Inferior parietal cortex (tissue), 1 donor: ENCODE data around the gene FAM171A2.
A peak's percentile ranks its signal among the peaks of the same experiment; 100 is the strongest.

ENCODE experiments used
- DNase-seq: peaks from one replicate; pipeline ENCODE4 v3.0.0-alpha.2; 2016; ENCODE audit errors: extremely low spot score

FAM171A2 gene

GRCh38 chr17:44323359-44324091 is 40.1 kb downstream of the FAM171A2 start:
- DNase-seq: no peak

DNA sequence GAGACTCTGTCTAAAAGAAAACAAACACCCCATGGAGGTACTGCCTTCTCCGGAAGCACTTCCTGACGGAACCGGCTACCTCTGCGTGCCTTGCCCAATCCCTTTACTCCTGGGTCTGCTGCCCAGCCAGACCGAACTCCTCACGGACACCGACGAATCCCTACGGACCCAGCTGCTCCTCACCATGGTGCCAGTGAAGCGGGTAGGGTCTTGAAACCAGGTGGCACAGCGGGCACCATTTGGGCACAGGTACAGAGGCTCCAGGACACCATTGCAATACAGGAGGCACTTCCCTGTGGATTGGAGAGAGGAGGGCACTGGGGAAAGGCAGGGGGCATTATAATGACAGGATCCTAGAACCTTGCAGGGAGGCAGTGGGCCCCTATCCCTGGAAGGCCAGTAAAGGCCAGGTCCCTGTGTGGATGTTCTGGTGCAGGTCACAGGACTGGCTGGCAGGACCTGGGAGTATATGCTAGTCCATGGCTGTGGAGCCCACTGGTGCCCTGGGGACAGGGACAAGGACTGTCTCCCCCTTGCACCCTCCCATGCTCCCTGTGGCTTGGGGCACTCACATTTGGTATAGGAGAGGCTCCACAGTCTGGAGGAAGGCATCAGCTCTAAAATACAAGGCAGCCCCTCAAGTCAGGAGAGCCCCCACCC is 41.3 kb downstream of the FAM171A2 start:
- DNase-seq: no peak

GRCh38 chr17:44321246-44322120 is 42.2 kb downstream of the FAM171A2 start:
- no peak for DNase-seq

- DNase-seq: no peak
These were observed 43.6 kb downstream of the FAM171A2 start for GRCh38 chr17:44320066-44320465.

GRCh38 chr17:44318077-44318892 is 45.4 kb downstream of the FAM171A2 start:
- DNase-seq: no peak

DNA sequence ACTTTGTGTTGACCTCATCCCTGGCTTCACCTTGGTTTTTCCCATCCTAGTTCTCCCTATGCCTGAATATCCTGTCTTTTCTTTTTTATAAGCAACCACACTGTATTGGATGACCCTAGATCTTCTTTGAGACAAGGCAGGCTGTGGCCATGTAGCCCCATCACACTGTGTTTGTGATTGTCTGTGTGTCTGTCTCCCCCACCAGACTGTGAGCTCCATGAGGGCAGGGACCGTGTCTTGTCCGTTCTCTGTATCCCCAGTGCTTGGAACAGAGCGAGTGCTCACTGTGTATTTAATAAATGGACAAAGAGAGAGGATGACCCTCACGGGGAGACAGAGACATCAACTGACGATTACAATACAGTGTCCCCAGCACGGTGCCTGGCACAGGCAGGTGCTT is 46.1 kb downstream of the FAM171A2 start:
- no peak for DNase-seq

DNA sequence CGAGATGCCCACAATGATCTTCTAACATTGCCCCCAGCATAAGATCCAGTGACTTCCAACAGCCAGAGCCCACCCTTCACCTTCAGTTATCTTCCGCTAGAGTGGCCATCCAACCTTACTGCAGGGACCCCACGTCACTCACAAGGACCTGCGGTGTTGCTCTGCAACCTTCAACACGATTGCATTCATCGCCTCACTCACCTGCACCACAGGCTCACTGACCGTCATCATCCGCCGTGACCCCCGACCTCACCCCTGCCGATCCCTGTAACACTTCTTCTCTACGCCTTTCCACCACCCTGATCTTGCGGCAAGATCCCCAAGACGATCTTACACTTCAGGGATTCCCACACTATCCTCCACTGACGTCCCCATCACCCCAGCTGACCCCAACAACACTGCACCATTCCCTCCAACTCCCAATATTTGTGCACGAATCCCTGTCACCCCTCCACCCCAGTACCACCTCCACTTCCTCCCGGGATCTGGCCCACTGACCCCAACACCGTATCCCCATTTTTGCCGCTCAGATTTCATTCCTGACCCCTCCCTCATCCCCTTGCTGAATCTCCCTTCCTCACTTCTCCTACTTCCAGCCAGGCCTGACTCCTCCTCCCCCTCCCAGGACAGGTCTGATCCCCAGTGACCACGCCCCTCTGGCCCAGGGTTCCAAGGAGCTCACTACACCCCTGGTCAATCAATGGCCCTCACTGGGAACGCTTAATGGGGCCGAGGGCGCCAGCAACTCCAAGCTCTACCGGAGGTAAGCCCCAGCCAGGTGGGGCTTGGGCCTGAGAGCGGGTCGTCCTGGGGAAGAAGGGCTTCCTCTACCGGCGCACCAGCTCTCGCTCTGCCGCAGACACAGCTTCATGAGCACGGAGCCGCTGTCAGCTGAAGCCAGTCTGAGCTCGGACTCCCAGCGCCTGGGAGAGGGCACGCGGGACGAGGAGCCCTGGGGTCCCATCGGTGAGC is 47.6 kb downstream of the FAM171A2 start:
- DNase-seq: no peak

GRCh38 chr17:44314869-44315661 is 48.6 kb downstream of the FAM171A2 start:
- no peak for DNase-seq

DNA sequence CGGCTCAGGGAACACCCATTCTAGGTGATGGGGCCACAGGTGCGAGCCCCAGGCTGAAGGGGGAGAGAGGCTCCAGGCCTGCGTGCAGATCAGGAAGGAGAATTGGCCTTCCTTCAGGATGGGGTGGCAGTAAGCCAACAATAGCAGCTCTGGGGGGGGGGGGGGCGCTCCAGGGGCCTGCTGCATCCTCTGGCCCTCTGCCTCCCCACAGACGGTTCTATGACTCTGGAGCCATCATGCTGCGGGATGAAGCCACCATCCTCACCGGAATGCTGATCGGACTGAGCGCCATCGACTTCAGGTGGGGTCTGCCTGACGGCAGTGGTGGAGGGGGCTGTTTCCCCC is 49.2 kb downstream of the FAM171A2 start:
- no peak for DNase-seq

DNA sequence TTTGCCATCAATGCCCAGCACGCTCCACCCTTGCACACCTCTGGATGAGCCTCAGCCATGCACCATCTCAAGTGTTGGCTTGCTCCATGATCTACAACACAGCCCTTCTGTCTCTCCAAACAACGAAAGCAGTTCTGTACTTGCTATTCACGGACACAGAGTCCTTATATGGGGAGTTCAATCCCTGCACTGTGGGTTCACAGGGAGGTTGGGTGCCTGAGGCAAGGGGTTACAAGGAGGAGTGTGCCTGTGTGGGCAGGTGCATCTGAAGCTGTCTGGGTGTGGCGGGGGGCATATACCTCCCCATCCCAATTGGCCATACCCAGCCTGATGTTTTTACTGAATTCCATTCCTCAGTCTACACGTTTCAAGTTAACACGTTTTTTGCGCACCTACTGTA is 49.6 kb downstream of the FAM171A2 start:
- DNase-seq: no peak

- no peak for DNase-seq
These were observed 51.1 kb downstream of the FAM171A2 start for GRCh38 chr17:44312396-44313104.

GRCh38 chr17:44311562-44312181 is 52.0 kb downstream of the FAM171A2 start:
- DNase-seq: no peak

- DNase-seq: no peak
These were observed 52.9 kb downstream of the FAM171A2 start for GRCh38 chr17:44310609-44311376.

DNA sequence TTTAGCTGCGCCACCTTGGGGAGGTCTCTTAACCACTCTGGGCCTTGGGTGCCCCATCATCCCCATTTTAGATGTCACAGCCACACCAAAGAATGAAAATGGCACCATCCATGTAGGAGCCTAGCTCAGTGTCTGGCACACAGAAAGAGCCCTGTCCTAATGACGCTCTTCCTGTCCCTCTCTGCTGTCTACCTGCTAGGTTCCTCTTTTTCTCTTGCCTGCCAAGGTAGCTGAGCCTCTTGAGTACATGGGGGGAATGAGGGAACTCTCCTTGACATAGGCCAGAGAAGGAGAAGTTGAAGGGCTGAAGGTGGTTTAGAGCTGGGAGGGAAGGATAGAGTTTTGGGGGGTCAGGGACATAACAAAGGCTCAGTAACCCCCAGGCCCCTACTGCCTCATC is 53.5 kb downstream of the FAM171A2 start:
- DNase-seq: no peak

DNA sequence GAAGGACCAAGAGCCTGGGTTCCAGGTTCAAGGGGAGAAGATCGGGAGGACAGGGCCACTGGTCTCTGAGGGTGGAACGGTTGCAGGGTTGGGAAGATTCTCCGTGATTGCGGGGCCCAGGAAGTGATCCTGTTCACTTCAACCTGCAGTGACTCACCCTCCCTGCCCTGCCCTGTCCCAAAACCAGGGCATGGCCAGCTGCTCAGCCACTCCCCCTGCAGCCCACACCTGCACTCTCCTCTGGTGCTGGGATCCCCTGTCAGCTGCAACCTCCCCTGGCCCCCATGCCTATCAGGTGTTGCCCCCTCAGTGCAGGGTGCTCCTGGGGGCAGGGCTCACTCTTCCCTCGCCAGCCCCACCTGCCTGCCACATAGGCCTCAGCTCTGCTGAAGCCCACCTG is 54.2 kb downstream of the FAM171A2 start:
- DNase-seq: no peak

DNA sequence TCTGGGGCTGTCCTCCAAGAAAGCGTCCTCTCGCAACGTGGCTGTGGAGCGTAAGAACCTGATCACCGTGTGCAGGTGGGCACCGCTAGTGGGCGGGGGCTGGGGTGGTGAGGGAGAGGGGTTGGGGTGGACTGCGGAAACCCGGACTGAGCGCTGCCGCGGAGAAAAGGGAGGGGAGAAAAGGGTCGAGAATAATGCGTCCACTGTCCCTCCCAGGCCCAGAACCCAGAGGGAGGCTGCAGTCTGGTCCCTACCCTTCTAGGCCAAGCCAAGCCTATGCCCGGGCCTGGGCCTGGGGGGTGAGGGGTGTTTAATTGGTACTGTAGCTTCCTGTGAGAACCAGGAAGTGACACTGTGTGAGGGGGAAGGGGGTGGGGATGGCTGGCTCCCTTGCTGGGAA is 54.8 kb downstream of the FAM171A2 start:
- DNase-seq: no peak

GRCh38 chr17:44308320-44308818 is 55.3 kb downstream of the FAM171A2 start, which contains the start of gene RUNDC3A:
Gene RUNDC3A (plus strand): TSS chr17:44308601. CDS start chr17:44308833, 232 bp downstream.
- peak; percentile 83 for DNase-seq
